NCI-H82 treated with DMSO at 0.1 percent for 48 hours (cell line): ENCODE results near the gene FBXW12.

Experiments used
- DNase-seq: peaks from one replicate; lab custom pipeline; 2025; ENCODE audit not compliant: unreplicated experiment; lab: John Stamatoyannopoulos, UW

FBXW12 gene

DNA sequence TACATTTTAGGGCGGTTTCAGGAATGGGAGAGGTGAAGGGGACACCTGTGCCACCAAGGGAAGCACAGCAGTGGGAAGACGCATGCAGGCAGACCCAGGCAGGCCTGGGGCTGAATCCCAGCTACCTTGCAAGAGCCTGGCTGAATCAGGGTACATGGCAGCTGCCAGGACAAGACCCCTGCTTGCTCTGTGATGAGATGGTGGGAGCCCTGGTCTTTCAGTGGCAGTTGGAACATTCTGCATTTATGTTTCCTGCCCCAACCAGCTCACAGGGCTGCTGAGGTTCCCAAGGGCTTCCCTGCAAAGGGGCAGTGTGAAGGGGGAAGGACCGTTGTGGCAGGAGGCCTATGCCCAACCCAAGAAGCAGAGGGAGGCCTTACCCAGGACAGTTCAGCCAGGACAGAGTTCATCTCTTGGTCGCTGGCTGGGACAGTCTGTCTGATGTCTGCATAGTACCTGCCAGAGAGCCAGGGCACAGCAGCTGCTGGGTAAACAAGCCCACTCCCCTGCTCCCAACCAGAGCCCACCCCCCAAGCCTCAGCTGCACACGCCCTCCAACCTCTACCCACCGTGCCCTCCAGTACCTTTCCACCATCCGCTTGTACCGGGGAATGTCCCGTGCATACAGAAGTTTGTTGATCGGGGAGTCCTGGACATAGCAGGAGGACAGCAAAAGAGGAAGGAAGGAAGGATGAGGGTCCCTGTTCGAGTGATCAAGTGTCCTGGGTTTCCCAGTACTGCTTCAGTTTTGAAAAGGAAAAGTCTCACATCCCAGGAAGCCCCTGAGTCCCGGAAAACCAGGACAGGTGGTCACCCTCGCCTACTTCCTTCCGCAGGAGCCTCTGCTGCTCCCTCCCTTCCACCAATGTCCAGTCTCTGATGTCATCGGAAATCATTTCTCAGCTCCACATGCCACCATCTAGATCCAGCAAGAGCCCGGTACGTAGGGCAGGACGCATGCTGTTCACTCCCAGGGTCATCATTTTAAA, 34.7 kb downstream of the FBXW12 start:
- DNase-seq = no peak

- no peak for DNase-seq
Observed at GRCh38 chr3:48407542-48408099, 35.6 kb downstream of the FBXW12 start.

- DNase-seq = no peak
Observed at GRCh38 chr3:48408823-48409281, 36.8 kb downstream of the FBXW12 start.

- DNase-seq = no peak
Observed at GRCh38 chr3:48409291-48410201, 37.5 kb downstream of the FBXW12 start.

- DNase-seq = no peak
Observed at GRCh38 chr3:48410205-48411040, 38.4 kb downstream of the FBXW12 start.

GRCh38 chr3:48411041-48411588, 39.1 kb downstream of the FBXW12 start:
- no peak for DNase-seq

DNA sequence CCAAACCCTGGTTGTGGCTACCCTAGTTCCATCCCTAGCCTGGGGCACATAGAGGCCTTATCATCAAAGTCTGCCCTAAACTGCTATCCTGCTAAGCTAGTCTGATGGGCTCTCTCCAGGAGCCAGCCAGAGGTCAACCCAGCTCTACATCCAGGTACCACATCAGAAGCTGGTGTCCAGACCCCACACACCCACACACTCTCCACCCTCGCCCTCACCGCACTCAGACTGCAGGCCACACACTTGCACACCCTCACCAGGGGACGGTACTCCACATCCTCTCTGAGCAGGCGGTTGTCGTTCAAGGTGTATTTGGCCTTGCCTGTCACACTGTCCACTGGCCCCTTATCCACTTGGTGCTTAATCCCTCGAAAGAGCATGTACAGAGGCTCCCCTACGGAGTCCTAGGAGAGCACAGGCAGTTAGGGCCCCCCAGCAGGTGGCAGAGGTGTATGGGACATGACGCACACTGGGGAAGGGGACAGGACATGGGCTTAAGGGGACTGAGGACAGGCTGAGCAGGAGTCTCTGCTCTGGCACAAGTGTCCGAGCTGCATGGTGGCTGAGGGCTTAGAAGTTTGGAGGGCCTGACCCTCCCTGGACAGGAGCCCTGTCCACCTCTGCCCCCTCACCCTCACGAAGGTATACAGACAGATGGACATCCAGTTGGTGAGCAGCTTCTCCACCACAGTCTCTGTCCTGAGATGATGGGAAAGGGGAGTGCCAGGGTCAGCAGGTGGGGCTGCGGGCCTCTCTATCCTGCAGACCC, 39.8 kb downstream of the FBXW12 start:
- DNase-seq = no peak

DNA sequence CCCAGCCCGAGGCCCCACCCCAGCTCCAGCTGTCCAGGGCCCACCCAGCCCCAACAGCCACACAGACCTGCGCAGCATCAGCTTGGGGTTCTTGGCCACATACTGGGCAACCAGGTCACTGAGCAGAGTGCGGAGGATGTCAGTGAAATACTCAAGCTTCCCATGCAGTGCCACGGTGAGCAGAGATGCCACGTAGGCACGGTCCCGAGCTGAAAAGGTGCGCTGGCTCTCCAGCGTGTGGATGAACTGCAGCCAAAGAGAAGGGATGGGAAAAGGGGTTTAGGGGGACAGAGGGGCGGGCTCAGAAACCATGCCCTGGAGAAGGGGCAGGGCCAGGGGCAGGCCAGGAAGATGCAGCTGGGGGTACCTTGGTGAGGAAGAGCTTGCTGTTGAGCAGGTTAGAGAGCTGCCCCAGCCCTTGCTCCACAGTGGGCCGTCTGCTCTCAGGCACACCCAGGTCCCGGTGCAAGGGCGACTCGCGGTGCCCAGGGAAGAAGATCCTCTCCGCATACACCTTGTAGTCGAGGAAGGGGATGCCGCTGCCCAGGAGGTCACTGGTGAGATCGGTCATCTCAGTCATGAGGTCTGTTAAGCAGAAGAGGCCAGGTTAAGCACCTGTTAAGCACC, 40.5 kb downstream of the FBXW12 start:
- no peak for DNase-seq

GRCh38 chr3:48413086-48413485, 41.1 kb downstream of the FBXW12 start:
- DNase-seq = no peak

- DNase-seq = no peak
Observed at GRCh38 chr3:48413611-48414010, 41.6 kb downstream of the FBXW12 start.

GRCh38 chr3:48414376-48415250, 42.6 kb downstream of the FBXW12 start:
- no peak for DNase-seq

GRCh38 chr3:48415251-48415953, 43.4 kb downstream of the FBXW12 start:
- no peak for DNase-seq

DNA sequence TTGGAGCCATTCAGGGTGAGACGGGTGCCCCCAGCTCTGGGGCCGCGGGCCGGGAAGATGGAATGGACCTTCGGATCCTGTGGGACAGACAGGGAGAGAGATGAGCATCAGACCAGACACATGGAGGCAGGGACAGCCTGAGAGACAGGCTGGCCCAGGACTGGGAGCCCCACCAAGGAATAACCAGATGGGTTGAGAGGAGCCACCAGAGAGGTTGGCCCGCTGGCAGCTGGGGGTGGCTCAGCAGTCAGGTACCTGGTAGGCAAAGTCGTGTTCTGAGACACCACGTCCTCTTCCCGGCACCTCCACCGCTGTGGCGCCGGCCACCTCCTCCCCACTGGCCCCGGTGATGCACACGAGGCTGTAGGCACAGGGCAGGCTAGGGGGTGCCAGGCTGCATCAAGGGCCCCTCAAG, 44.1 kb downstream of the FBXW12 start:
- no peak for DNase-seq

- DNase-seq = no peak
Observed at GRCh38 chr3:48416546-48416945, 44.5 kb downstream of the FBXW12 start.

- DNase-seq = no peak
Observed at GRCh38 chr3:48417529-48418108, 45.6 kb downstream of the FBXW12 start.

DNA sequence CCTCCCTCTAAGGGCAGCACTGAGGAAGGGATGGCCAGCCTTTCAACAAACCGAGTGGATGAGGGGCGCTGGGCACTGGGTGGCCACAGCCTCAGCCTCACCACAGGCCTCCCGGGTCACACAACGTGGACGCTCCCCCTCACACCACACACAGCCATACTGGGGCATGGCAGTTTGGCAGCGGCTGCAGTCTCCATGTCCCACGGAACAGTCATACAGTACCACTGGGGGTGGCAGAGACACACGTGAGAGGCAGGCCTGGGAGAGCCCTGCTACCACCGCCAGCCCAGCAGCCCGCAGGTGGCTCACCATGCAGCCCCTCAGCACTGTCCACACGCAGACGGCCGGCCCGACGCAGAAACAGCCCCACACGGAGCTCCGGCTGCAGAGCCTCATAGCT, 46.1 kb downstream of the FBXW12 start:
- no peak for DNase-seq

- DNase-seq = no peak
Observed at GRCh38 chr3:48418651-48419050, 46.6 kb downstream of the FBXW12 start.
